ENCODE results near the gene RASGRF2.

RASGRF2 gene

GRCh38 chr5:80963966-80964481, 3.9 kb downstream of the RASGRF2 start:
- H3F3A ChIP-seq (ENCODE audit: control insufficient read depth, insufficient read depth): no peaks in the 10 kb centered on the region
- H3K4me1 ChIP-seq (ENCODE audit: control insufficient read depth, low read length): no peaks in the 10 kb centered on the region
- no peaks in the 10 kb centered on the region for H3K9me2 ChIP-seq (replicated peaks; ENCODE audit: control insufficient read depth, low read length)
- no peak overlapping the region for H3K4me3 ChIP-seq (ENCODE audit: low read length)
- peaks cover 2% of the 10 kb centered on the region; the same call in 1 of the 2 replicates for H3K9me3 ChIP-seq (ENCODE audit: control insufficient read depth, insufficient read depth, low read length)
- no peak for TF ChIP-seq CTCF (IDR thresholded peaks at IDR 0.05; ENCODE audit: low read depth, low read length, poor library complexity, severe bottlenecking)
- no peak for TF ChIP-seq EZH2phosphoT487 (IDR thresholded peaks at IDR 0.05; ENCODE audit: borderline replicate concordance, low read length)
- no peak overlapping the region for H3K4me2 ChIP-seq (ENCODE audit: low read length)
- no peaks in the 10 kb centered on the region for H4K20me1 ChIP-seq (ENCODE audit: control insufficient read depth, insufficient read depth, low read depth, low read length)
- peaks cover 16% of the 10 kb centered on the region for H3K27me3 ChIP-seq (ENCODE audit: control insufficient read depth, low read length)
- H3K36me3 ChIP-seq (ENCODE audit: control insufficient read depth, low read length): no peaks in the 10 kb centered on the region
- H3K79me2 ChIP-seq (ENCODE audit: control insufficient read depth, low read length): no peaks in the 10 kb centered on the region
- no peak overlapping the region for H3K27ac ChIP-seq (ENCODE audit: low read depth, low read length)

- TF ChIP-seq EZH2phosphoT487 (IDR thresholded peaks at IDR 0.05; ENCODE audit: borderline replicate concordance, low read length) (no peak), CTCF (IDR thresholded peaks at IDR 0.05; ENCODE audit: low read depth, low read length, poor library complexity, severe bottlenecking) (no peak)
- Histone ChIP-seq H3K4me2 (ENCODE audit: low read length) (no peak overlapping the region), H3K36me3 (ENCODE audit: control insufficient read depth, low read length) (no peaks in the 10 kb centered on the region), H3K9me2 (replicated peaks; ENCODE audit: control insufficient read depth, low read length) (no peaks in the 10 kb centered on the region), H3K4me1 (ENCODE audit: control insufficient read depth, low read length) (no peaks in the 10 kb centered on the region), H4K20me1 (ENCODE audit: control insufficient read depth, insufficient read depth, low read depth, low read length) (no peaks in the 10 kb centered on the region), H3K4me3 (ENCODE audit: low read length) (no peak overlapping the region), H3K9me3 (ENCODE audit: control insufficient read depth, insufficient read depth, low read length) (peaks cover 2% of the 10 kb centered on the region; the same call in 1 of the 2 replicates), H3K79me2 (ENCODE audit: control insufficient read depth, low read length) (no peaks in the 10 kb centered on the region), H3F3A (ENCODE audit: control insufficient read depth, insufficient read depth) (no peaks in the 10 kb centered on the region), H3K27me3 (ENCODE audit: control insufficient read depth, low read length) (peaks cover 16% of the 10 kb centered on the region), H3K27ac (ENCODE audit: low read depth, low read length) (no peak overlapping the region)
Measured at GRCh38 chr5:80964491-80964890, 4.3 kb downstream of the RASGRF2 start.

- H3K9me3 ChIP-seq (ENCODE audit: control insufficient read depth, insufficient read depth, low read length): no peaks in the 10 kb centered on the region
- H3K4me1 ChIP-seq (ENCODE audit: control insufficient read depth, low read length): no peaks in the 10 kb centered on the region
- TF ChIP-seq EZH2phosphoT487 (IDR thresholded peaks at IDR 0.05; ENCODE audit: borderline replicate concordance, low read length) (no peak), CTCF (IDR thresholded peaks at IDR 0.05; ENCODE audit: low read depth, low read length, poor library complexity, severe bottlenecking) (no peak)
- H3F3A ChIP-seq (ENCODE audit: control insufficient read depth, insufficient read depth): no peaks in the 10 kb centered on the region
- no peaks in the 10 kb centered on the region for H3K79me2 ChIP-seq (ENCODE audit: control insufficient read depth, low read length)
- no peak overlapping the region for H3K4me2 ChIP-seq (ENCODE audit: low read length)
- H3K27me3 ChIP-seq (ENCODE audit: control insufficient read depth, low read length): peaks cover 16% of the 10 kb centered on the region
- H3K36me3 ChIP-seq (ENCODE audit: control insufficient read depth, low read length): no peaks in the 10 kb centered on the region
- H3K9me2 ChIP-seq (replicated peaks; ENCODE audit: control insufficient read depth, low read length): no peaks in the 10 kb centered on the region
- H4K20me1 ChIP-seq (ENCODE audit: control insufficient read depth, insufficient read depth, low read depth, low read length): no peaks in the 10 kb centered on the region
- H3K27ac ChIP-seq (ENCODE audit: low read depth, low read length): no peak overlapping the region
- H3K4me3 ChIP-seq (ENCODE audit: low read length): no peak overlapping the region
Measured at GRCh38 chr5:80964919-80965318, 4.8 kb downstream of the RASGRF2 start.
